BLaER1 treated with 17β-estradiol and CSF1 and Interleukin-3, amounts not matched to agents 10 nM and 100 nM (cell line): Measurements from ENCODE around the gene RND1.
"Not testable (repeated sequence)": the region's sequence is repeated elsewhere in the genome, so short reads cannot be mapped to it uniquely, and the experiment has no call there.

Experiments used
- H3K27ac ChIP-seq, 11 experiments: shearing (Covaris generic); formaldehyde crosslinking; 2 replicates each; pipeline ENCODE4 v1.8.1; 2022
- H3K27me3 ChIP-seq, 11 experiments: shearing (Covaris generic); formaldehyde crosslinking; 2 replicates each; pipeline ENCODE4 v1.8.1; 2022
- H3K36me3 ChIP-seq, 11 experiments: shearing (Covaris generic); formaldehyde crosslinking; 2 replicates each; pipeline ENCODE4 v1.8.1; 2022
- H3K4me1 ChIP-seq, 10 experiments: shearing (Covaris generic); formaldehyde crosslinking; 2 replicates each; pipeline ENCODE4 v1.8.1; 2022
- H3K4me2 ChIP-seq, 11 experiments: shearing (Covaris generic); formaldehyde crosslinking; 2 replicates each; pipeline ENCODE4 v1.8.1; 2022
- H3K4me3 ChIP-seq, 10 experiments: shearing (Covaris generic); formaldehyde crosslinking; 2 replicates each; pipeline ENCODE4 v1.8.1; 2022
- H3K9ac ChIP-seq, 11 experiments: shearing (Covaris generic); formaldehyde crosslinking; 2 replicates each; pipeline ENCODE4 v1.8.1; 2022
- H3K9me3 ChIP-seq, 11 experiments: shearing (Covaris generic); formaldehyde crosslinking; replicated peaks in 1 of 11; 2 replicates each; pipeline ENCODE4 v1.8.1; 2022
- H4K20me1 ChIP-seq, 11 experiments: shearing (Covaris generic); formaldehyde crosslinking; 2 replicates each; pipeline ENCODE4 v1.8.1; 2022
- Cebpa-rat ChIP-seq, 11 experiments: shearing (Covaris generic); IDR thresholded peaks; 2 replicates each; pipeline ENCODE4 v1.8.1; 2022

Gene RND1

GRCh38 chr12:48875944-48876515, 10.4 kb upstream of the RND1 start:
- no peak overlapping the region for H3K27ac ChIP-seq
- no peaks in the 10 kb centered on the region for H3K9me3 ChIP-seq
- no peaks in the 10 kb centered on the region for H4K20me1 ChIP-seq
- no peaks in the 10 kb centered on the region for H3K36me3 ChIP-seq
- no peak overlapping the region for H3K9ac ChIP-seq
- H3K4me3 ChIP-seq: no peak overlapping the region
- no peak for TF ChIP-seq Cebpa-rat (IDR thresholded peaks at IDR 0.05)
- H3K4me1 ChIP-seq: no peaks in the 10 kb centered on the region
- H3K27me3 ChIP-seq: peaks cover 0 to 15% (median 10%) of the 10 kb centered on the region in 11 experiments; a peak in 10 of 22 replicates
- H3K4me2 ChIP-seq: no peak overlapping the region

GRCh38 chr12:48873534-48873933, 7.9 kb upstream of the RND1 start:
- H3K9ac ChIP-seq, H3K27ac ChIP-seq, H3K27me3 ChIP-seq, H3K4me1 ChIP-seq, H3K36me3 ChIP-seq, H3K4me2 ChIP-seq, H4K20me1 ChIP-seq, H3K9me3 ChIP-seq, H3K4me3 ChIP-seq: not testable (repeated sequence)

- H3K9ac ChIP-seq: no peak overlapping the region
- H3K36me3 ChIP-seq: no peaks in the 10 kb centered on the region
- TF ChIP-seq Cebpa-rat (IDR thresholded peaks at IDR 0.05): no peak
- H3K4me1 ChIP-seq: no peaks in the 10 kb centered on the region
- H3K4me2 ChIP-seq: no peak overlapping the region
- H3K27me3 ChIP-seq: no peaks in the 10 kb centered on the region
- H3K9me3 ChIP-seq: no peaks in the 10 kb centered on the region
- H3K4me3 ChIP-seq: no peak overlapping the region
- no peaks in the 10 kb centered on the region for H4K20me1 ChIP-seq
- H3K27ac ChIP-seq: no peak overlapping the region
Observed at GRCh38 chr12:48873096-48873495, 7.4 kb upstream of the RND1 start.

DNA sequence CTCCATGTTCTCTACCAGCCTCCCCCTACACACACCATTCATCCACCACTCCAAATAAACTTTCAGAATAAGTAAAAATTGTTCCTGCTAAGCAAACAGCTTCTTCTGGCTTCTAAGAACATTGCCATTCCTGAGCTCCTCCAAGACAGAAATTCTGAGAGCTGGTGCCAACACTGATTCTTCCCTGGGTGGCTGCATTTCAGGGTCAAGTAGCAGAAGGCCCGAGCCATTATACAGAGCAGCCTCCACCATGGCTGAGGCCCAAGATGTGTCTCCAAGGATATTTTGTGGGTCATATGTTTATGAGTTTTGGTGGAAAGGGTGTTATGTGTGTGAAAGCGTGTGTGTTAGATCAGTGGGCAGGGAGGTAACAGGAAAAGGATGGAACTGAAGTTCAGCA, 3.5 kb upstream of the RND1 start:
- no peak overlapping the region for H3K27ac ChIP-seq
- H3K27me3 ChIP-seq: peaks cover 8 to 21% (median 15%) of the 10 kb centered on the region in 11 experiments
- H3K9ac ChIP-seq: no peak overlapping the region
- no peaks in the 10 kb centered on the region for H3K9me3 ChIP-seq
- no peaks in the 10 kb centered on the region for H3K36me3 ChIP-seq
- peaks cover 0 to 12% (median 0%) of the 10 kb centered on the region in 11 experiments; a peak in 2 of 22 replicates for H4K20me1 ChIP-seq
- no peak overlapping the region for H3K4me3 ChIP-seq
- H3K4me2 ChIP-seq: no peak overlapping the region
- no peak for TF ChIP-seq Cebpa-rat (IDR thresholded peaks at IDR 0.05)
- H3K4me1 ChIP-seq: peaks cover 17 to 22% (median 20%) of the 10 kb centered on the region in 10 experiments

GRCh38 chr12:48868451-48868850, 2.8 kb upstream of the RND1 start:
- H3K4me2 ChIP-seq: no peak overlapping the region
- no peak overlapping the region for H3K9ac ChIP-seq
- no peak overlapping the region for H3K4me3 ChIP-seq
- no peak overlapping the region for H3K27ac ChIP-seq
- no peak for TF ChIP-seq Cebpa-rat (IDR thresholded peaks at IDR 0.05)
- H3K36me3 ChIP-seq: no peaks in the 10 kb centered on the region
- H3K9me3 ChIP-seq: no peaks in the 10 kb centered on the region
- H3K4me1 ChIP-seq: peaks cover 17 to 27% (median 24%) of the 10 kb centered on the region in 10 experiments
- H3K27me3 ChIP-seq: peaks cover 15 to 28% (median 23%) of the 10 kb centered on the region in 11 experiments
- peaks cover 0 to 12% (median 0%) of the 10 kb centered on the region in 11 experiments; a peak in 2 of 22 replicates for H4K20me1 ChIP-seq

DNA sequence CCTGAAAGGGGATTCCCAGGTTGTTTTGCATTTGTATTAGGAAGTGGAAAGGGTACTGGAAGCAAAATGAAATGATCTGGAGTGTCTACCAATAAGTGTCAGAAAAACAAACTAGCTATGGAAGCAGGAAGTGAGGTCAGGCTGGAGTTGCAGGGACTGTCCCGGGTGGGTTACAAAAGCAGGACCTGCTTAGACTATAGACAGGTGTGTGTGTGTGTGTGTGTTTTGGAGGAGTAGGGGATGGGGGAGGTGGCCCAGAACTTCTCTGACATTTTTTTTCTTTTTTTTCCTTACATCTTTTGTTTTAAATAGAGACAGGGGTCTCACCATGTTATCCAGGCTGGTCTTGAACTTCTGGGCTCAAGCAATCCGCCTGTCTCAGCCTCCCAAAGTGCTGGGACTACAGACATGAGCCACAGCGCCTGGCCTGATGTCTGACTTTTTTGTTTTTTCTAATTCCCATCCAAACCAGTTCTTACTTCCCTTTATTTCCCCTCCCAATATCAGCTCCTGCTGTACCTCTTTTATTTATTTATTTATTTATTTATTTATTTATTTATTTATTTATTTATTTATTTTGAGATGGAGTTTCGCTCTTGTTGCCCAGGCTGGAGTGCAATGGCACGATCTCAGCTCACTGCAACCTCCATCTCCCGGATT, 512 bp upstream of the RND1 start:
- 0 out of 22 replicates have a peak, but pooled peaks cover 0 to 2% (median 0%) of the 10 kb centered on the region in 11 experiments for H3K36me3 ChIP-seq
- H3K4me3 ChIP-seq: peak overlapping the region; percentile 55 to 71 (median 64); a peak in 17 of 20 replicates
- peaks cover 17 to 38% (median 32%) of the 10 kb centered on the region in 11 experiments for H3K27me3 ChIP-seq
- peaks cover 0 to 12% (median 0%) of the 10 kb centered on the region in 11 experiments; a peak in 2 of 22 replicates for H4K20me1 ChIP-seq
- H3K27ac ChIP-seq: peak overlapping the region in 4 of 11 experiments; percentile 3 to 48 (median 22); a peak in 3 of 22 replicates
- no peaks in the 10 kb centered on the region for H3K9me3 ChIP-seq
- peak overlapping the region; percentile 80 to 97 (median 93) for H3K4me2 ChIP-seq
- peaks cover 17 to 36% (median 26%) of the 10 kb centered on the region in 10 experiments for H3K4me1 ChIP-seq
- no peak for TF ChIP-seq Cebpa-rat (IDR thresholded peaks at IDR 0.05)
- H3K9ac ChIP-seq: peak overlapping the region in 5 of 11 experiments; percentile 58 to 64 (median 60); a peak in 5 of 22 replicates

DNA sequence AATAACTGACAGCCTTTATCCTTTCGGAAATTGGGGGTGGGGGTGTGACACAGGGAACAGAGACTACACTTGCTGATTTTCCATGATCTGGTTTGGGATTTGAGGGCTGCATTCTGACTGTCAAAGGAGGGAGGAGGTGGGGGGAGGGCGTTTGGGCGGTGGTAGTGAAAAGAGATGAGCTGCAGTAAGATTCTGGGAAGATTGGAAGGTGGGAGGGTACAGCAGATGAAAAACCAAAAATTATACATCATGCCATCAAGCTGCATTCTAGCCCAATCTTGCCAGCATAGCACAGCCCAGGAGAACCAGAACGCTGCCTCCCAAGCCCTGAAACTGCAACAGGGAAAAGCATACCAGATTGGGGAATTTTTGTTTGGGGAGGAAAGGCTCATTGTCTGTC, 2.4 kb downstream of the RND1 start:
- Histone ChIP-seq H4K20me1 (peaks cover 0 to 12% (median 0%) of the 10 kb centered on the region in 11 experiments; a peak in 2 of 22 replicates), H3K4me2 (0 out of 22 replicates have a peak overlapping the region, but pooled peaks of 1 of the 11 experiments have one; percentile 33), H3K9ac (no peak overlapping the region), H3K27ac (no peak overlapping the region), H3K4me3 (no peak overlapping the region), H3K9me3 (no peaks in the 10 kb centered on the region), H3K36me3 (peaks cover 0 to 9% (median 0%) of the 10 kb centered on the region in 11 experiments; a peak in 3 of 22 replicates), H3K27me3 (peaks cover 17 to 38% (median 32%) of the 10 kb centered on the region in 11 experiments), H3K4me1 (peaks cover 17 to 41% (median 30%) of the 10 kb centered on the region in 10 experiments)
- TF ChIP-seq Cebpa-rat (IDR thresholded peaks at IDR 0.05): no peak

DNA sequence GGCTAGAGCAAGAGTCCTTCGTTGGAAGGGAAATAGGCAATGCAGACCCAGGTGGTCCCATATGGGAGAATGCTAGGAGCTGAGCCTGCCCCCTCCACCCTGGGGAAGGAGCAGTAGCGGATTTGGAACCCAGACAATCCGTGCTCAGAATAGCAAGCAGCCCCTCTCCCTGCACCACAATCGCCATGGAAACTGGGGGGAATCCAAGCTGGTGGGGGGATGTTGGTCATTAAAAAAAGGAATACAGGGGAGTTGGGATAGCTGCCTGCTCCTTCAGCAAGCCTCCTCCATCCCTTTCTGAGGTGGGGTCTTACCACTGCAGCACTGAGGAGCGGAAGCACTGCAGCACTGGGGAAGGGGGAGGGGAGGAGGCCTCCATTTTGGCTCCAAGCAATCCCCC, 2.9 kb downstream of the RND1 start:
- no peak for TF ChIP-seq Cebpa-rat (IDR thresholded peaks at IDR 0.05)
- peaks cover 0 to 9% (median 0%) of the 10 kb centered on the region in 11 experiments; a peak in 3 of 22 replicates for H3K36me3 ChIP-seq
- H3K9ac ChIP-seq: no peak overlapping the region
- H3K9me3 ChIP-seq: no peaks in the 10 kb centered on the region
- H3K4me3 ChIP-seq: no peak overlapping the region
- H3K27ac ChIP-seq: no peak overlapping the region
- peaks cover 0 to 12% (median 0%) of the 10 kb centered on the region in 11 experiments; a peak in 2 of 22 replicates for H4K20me1 ChIP-seq
- peaks cover 17 to 38% (median 32%) of the 10 kb centered on the region in 11 experiments for H3K27me3 ChIP-seq
- H3K4me1 ChIP-seq: peaks cover 21 to 41% (median 34%) of the 10 kb centered on the region in 10 experiments
- 0 out of 22 replicates have a peak overlapping the region, but pooled peaks of 1 of the 11 experiments have one; percentile 33 for H3K4me2 ChIP-seq

DNA sequence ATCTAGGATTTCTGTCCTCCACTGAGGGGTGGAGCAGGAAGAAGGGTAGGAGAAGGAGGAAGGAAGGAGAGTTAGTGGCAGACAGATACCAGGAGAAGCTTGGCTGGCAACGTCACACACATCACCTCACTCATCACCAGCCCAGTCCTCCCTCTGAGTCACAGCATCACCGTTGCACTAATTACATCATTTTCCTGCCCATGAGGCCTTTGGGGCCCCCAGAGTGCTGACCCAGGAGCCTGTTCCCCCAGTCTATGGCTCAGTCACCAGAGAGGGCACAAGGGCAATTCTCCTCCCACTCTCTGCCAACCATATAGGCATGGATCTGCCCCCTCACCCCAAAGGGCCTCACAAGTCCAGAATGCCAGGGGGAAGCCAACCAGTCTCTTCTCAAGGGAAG, 4.6 kb downstream of the RND1 start:
- Histone ChIP-seq H4K20me1 (peaks cover 0 to 12% (median 0%) of the 10 kb centered on the region in 11 experiments; a peak in 2 of 22 replicates), H3K36me3 (peaks cover 0 to 9% (median 0%) of the 10 kb centered on the region in 11 experiments; a peak in 3 of 22 replicates), H3K9me3 (no peaks in the 10 kb centered on the region), H3K4me2 (peak overlapping the region in 5 of 11 experiments; percentile 16 to 67 (median 58); a peak in 8 of 22 replicates), H3K4me1 (peaks cover 25 to 44% (median 38%) of the 10 kb centered on the region in 10 experiments), H3K4me3 (no peak overlapping the region), H3K9ac (no peak overlapping the region), H3K27me3 (peaks cover 17 to 36% (median 32%) of the 10 kb centered on the region in 11 experiments), H3K27ac (no peak overlapping the region)
- TF ChIP-seq Cebpa-rat (IDR thresholded peaks at IDR 0.05): no peak

DNA sequence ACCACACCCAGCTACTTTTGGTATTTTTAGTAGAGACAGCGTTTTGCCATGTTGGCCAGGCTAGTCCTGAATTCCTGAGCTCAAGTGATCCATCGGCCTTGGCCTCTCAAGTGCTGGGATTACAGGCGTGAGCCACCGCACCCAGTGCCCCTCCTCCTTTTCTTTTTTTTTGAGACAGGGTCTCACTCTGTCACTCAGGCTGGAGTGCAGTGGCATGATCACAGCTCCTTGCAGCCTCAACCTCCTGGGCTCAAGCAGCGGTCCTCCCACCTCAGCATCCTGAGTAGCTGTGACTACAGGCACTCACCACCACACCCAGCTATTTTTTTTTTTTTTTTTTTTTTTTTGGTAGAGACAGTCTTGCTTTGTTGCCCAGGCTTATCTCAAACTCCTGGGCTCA, 5.4 kb downstream of the RND1 start:
- not testable (repeated sequence) for H3K9me3 ChIP-seq, H3K9ac ChIP-seq, H3K36me3 ChIP-seq, H3K4me2 ChIP-seq, H3K27ac ChIP-seq, H3K4me3 ChIP-seq
- Histone ChIP-seq H4K20me1 (peaks cover 0 to 10% (median 0%) of the 10 kb centered on the region in 11 experiments; a peak in 2 of 22 replicates), H3K27me3 (peaks cover 16 to 31% (median 27%) of the 10 kb centered on the region in 11 experiments), H3K4me1 (peaks cover 19 to 36% (median 30%) of the 10 kb centered on the region in 10 experiments)
